Endodermal cell (in vitro differentiated cells): Measurements from ENCODE around the gene KATNB1. TPM values are rescaled to one million over a fixed set of nuclear protein-coding genes. Genes with fewer than 3 reads are reported as not detected.

Source experiments
- DNase-seq: peaks from one replicate; pipeline ENCODE4 v3.0.0-alpha.2; 2017
- H3K27ac ChIP-seq: 2 replicates; pipeline ENCODE4 v1.5.1; 2013; ENCODE audit warnings: mild to moderate bottlenecking, low read depth, low read length, moderate library complexity
- H3K27me3 ChIP-seq: 2 replicates; pipeline ENCODE4 v1.6.1; 2013; ENCODE audit warnings: mild to moderate bottlenecking, low read length, moderate library complexity; ENCODE audit not compliant: insufficient read depth, control insufficient read depth, poor library complexity, severe bottlenecking
- H3K36me3 ChIP-seq: 2 replicates; pipeline ENCODE4 v1.7.0; 2013; ENCODE audit warnings: mild to moderate bottlenecking, low read length, moderate library complexity; ENCODE audit not compliant: control insufficient read depth, insufficient read depth
- H3K4me1 ChIP-seq: one replicate; pipeline ENCODE4 v1.7.0; 2013; ENCODE audit warnings: low read length; ENCODE audit not compliant: control insufficient read depth, insufficient read depth
- H3K4me3 ChIP-seq: 2 replicates; pipeline ENCODE4 v1.5.1; 2013; ENCODE audit warnings: mild to moderate bottlenecking, low read length, moderate library complexity
- H3K9ac ChIP-seq: 2 replicates; pipeline ENCODE4 v1.6.1; 2013; ENCODE audit warnings: mild to moderate bottlenecking, low read length, moderate library complexity; ENCODE audit not compliant: poor library complexity, severe bottlenecking; ENCODE audit errors: extremely low read depth
- H3K9me3 ChIP-seq: 2 replicates; pipeline ENCODE4 v1.6.1; 2013; ENCODE audit warnings: mild to moderate bottlenecking, low read length, moderate library complexity; ENCODE audit not compliant: control insufficient read depth
- H3K27ac Mint-ChIP-seq: 2 replicates; pipeline ENCODE4 v1.8.0; 2020; ENCODE audit warnings: mixed read lengths
- H3K27me3 Mint-ChIP-seq: 2 replicates; pipeline ENCODE4 v1.8.0; 2021; ENCODE audit warnings: mild to moderate bottlenecking, mixed read lengths; ENCODE audit not compliant: insufficient read depth
- H3K36me3 Mint-ChIP-seq: 2 replicates; pipeline ENCODE4 v1.8.0; 2020; ENCODE audit warnings: low read depth, mixed read lengths
- H3K4me1 Mint-ChIP-seq: 2 replicates; pipeline ENCODE4 v1.8.0; 2020; ENCODE audit warnings: mixed read lengths
- H3K4me3 Mint-ChIP-seq: 2 replicates; pipeline ENCODE4 v1.8.0; 2020; ENCODE audit warnings: mild to moderate bottlenecking, moderate library complexity, mixed read lengths
- H3K9me3 Mint-ChIP-seq: 2 replicates; pipeline ENCODE4 v1.8.0; 2020; ENCODE audit warnings: mild to moderate bottlenecking, mixed read lengths
- CTCF ChIP-seq: fragments of 200-600 bp; sonication (generic); conservative IDR thresholded peaks from 2 replicates; pipeline ENCODE4 v1.5.0; 2021; ENCODE audit warnings: antibody characterized with exemption, mild to moderate bottlenecking
- WGBS, 2 experiments: methylation state at CpG; one replicate each; pipeline versions ENCODE4 v1.1.5 to v1.1.7; 2013; ENCODE audit warnings: missing lambda C conversion rate in 2 of 2, mixed read lengths in 1 of 2; ENCODE audit not compliant: insufficient coverage in 1 of 2, insufficient read length in 1 of 2; 5-methylcytosine and 5-hydroxymethylcytosine counted together
- total RNA-seq, 2 donors: library from RNA; stranded (reverse); fragmentation: NEBNext Ultra II Directional in 1 of 2; extraction: Animal tissue kit (Norgen Biotek cat#: 25700) in 1 of 2; gene quantifications; 2 replicates in 1 of 2; 3 replicates in 1 of 2; pipeline ENCODE4 v1.2.1, GENCODE V29; 2021

The KATNB1 gene
- total RNA-seq, 2 donors from 2014 or later, result 26.1 to 32.4 TPM

GRCh38 chr16:57753448-57754353 lies 18.1 kb downstream of the KATNB1 start:
- Histone ChIP-seq H3K4me1 (no peaks in the 10 kb centered on the region), H3K4me3 (no peak overlapping the region), H3K27me3 (no peaks in the 10 kb centered on the region), H3K36me3 (peaks cover 8% of the 10 kb centered on the region), H3K9ac (no peak overlapping the region), H3K27ac (no peak overlapping the region), H3K9me3 (no peaks in the 10 kb centered on the region)
- Mint-ChIP-seq H3K27ac (peak overlapping the region; percentile 53), H3K36me3 (peaks cover 19% of the 10 kb centered on the region), H3K4me1 (no peaks in the 10 kb centered on the region), H3K9me3 (no peaks in the 10 kb centered on the region), H3K27me3 (no peaks in the 10 kb centered on the region), H3K4me3 (no peak overlapping the region)
- DNase-seq, result no peak
- no peak for TF ChIP-seq CTCF
- 93 to 94% methylated on average over 13 to 32 of the region's 32 CpGs for WGBS, 2 experiments

GRCh38 chr16:57754354-57755060 lies 18.9 kb downstream of the KATNB1 start:
- H3K27me3 ChIP-seq, result no peaks in the 10 kb centered on the region
- DNase-seq, result no peak
- Mint-ChIP-seq H3K9me3 (no peaks in the 10 kb centered on the region), H3K4me3 (no peak overlapping the region), H3K36me3 (peaks cover 21% of the 10 kb centered on the region), H3K4me1 (no peaks in the 10 kb centered on the region), H3K27me3 (no peaks in the 10 kb centered on the region), H3K27ac (peak overlapping the region; percentile 53)
- H3K4me3 ChIP-seq, result no peak overlapping the region
- H3K27ac ChIP-seq, result peak overlapping the region; percentile 13
- WGBS, 2 experiments, result 81 to 82% methylated on average over 3 to 9 of the region's 9 CpGs
- no peak for TF ChIP-seq CTCF
- H3K4me1 ChIP-seq, result no peaks in the 10 kb centered on the region
- H3K9ac ChIP-seq, result no peak overlapping the region
- no peaks in the 10 kb centered on the region for H3K9me3 ChIP-seq
- H3K36me3 ChIP-seq, result peaks cover 8% of the 10 kb centered on the region

GRCh38 chr16:57755061-57755684 lies 19.6 kb downstream of the KATNB1 start:
- H3K9ac ChIP-seq, result no peak overlapping the region
- Mint-ChIP-seq H3K9me3 (no peaks in the 10 kb centered on the region), H3K4me3 (no peak overlapping the region), H3K27ac (no peak overlapping the region), H3K36me3 (peaks cover 26% of the 10 kb centered on the region), H3K27me3 (no peaks in the 10 kb centered on the region), H3K4me1 (peaks cover 2% of the 10 kb centered on the region)
- no peaks in the 10 kb centered on the region for H3K4me1 ChIP-seq
- no peak overlapping the region for H3K4me3 ChIP-seq
- TF ChIP-seq CTCF, result peak; percentile 46
- no peak for DNase-seq
- H3K36me3 ChIP-seq, result peaks cover 9% of the 10 kb centered on the region
- H3K27me3 ChIP-seq, result no peaks in the 10 kb centered on the region
- H3K27ac ChIP-seq, result no peak overlapping the region
- H3K9me3 ChIP-seq, result no peaks in the 10 kb centered on the region
- WGBS, 2 experiments, result 94% methylated on average over 17 to 24 of the region's 24 CpGs
